GM12878 (cell line): ENCODE results near the gene FKBP2. TPM values are rescaled to one million over a fixed set of nuclear protein-coding genes. Genes with fewer than 3 reads are reported as not detected.
A peak's percentile ranks its signal among the peaks of the same experiment; 100 is the strongest.

ENCODE experiments used
- ATAC-seq: fragments of 200-7000 bp; cut with Tn5 transposase; 3 replicates; pipeline ENCODE4 v1.9.1; 2020; ENCODE audit warnings: mild to moderate bottlenecking, moderate library complexity
- BruUV-seq: library from RNA; stranded (reverse); fragments of 400-500 nt; replicated peaks from 2 replicates; lab custom pipeline; 2021; lab: Mats Ljungman, UMichigan
- CTCF ChIA-PET: fragments of 300-600 bp; sonication (Branson Sonifier 250); formaldehyde crosslinking; extraction: SDS; loops from one replicate; lab custom pipeline; 2021; ENCODE audit warnings: inconsistent platforms; lab: Yijun Ruan, JAX
- POLR2A ChIA-PET: fragments of 350-600 bp; formaldehyde crosslinking; extraction: SDS; loops from one replicate; lab custom pipeline; 2021; ENCODE audit warnings: inconsistent platforms; lab: Charles Lee
- RAD21 ChIA-PET: fragments of 300-600 bp; sonication (Branson Sonifier 250); formaldehyde crosslinking; loops from one replicate; lab custom pipeline; 2023; ENCODE audit warnings: antibody characterized with exemption; ENCODE audit not compliant: unreplicated experiment; lab: Charles Lee
- SMC1A ChIA-PET: fragments of 300-600 bp; sonication (Branson Sonifier 250); formaldehyde crosslinking; loops from one replicate; lab custom pipeline; 2023; ENCODE audit not compliant: unreplicated experiment, uncharacterized antibody; lab: Charles Lee
- DNase-seq: peaks from one replicate; pipeline ENCODE4 v3.0.0-alpha.2; 2011; ENCODE audit warnings: low read depth, low spot score
- FAIRE-seq: peaks from 3 replicates; lab custom pipeline; 2011; peaks lifted over from hg19 to GRCh38; lab: Jason Lieb, UNC
- H2AFZ ChIP-seq: 2 replicates; pipeline ENCODE4 v1.6.0; 2011; ENCODE audit warnings: low read depth, low read length, control low read depth; ENCODE audit not compliant: control insufficient read depth
- H3K27ac ChIP-seq: 2 replicates; pipeline ENCODE4 v1.5.1; 2011; ENCODE audit warnings: control low read depth; ENCODE audit not compliant: control insufficient read depth, insufficient read depth
- H3K27me3 ChIP-seq, 2 experiments: replicated peaks in 1 of 2; 2 replicates each; pipeline versions ENCODE4 v1.6.0 to v1.6.1; 2011; ENCODE audit warnings: low read length in 1 of 2; ENCODE audit not compliant: control insufficient read depth in 2 of 2, insufficient read depth in 2 of 2
- H3K36me3 ChIP-seq, 2 experiments: 2 replicates each; pipeline ENCODE4 v1.5.1; 2011; ENCODE audit warnings: low read length in 1 of 2; ENCODE audit not compliant: control insufficient read depth in 2 of 2, insufficient read depth in 2 of 2
- H3K4me1 ChIP-seq: 2 replicates; pipeline ENCODE4 v1.6.1; 2011; ENCODE audit warnings: mild to moderate bottlenecking, low read length, moderate library complexity, mixed read lengths; ENCODE audit not compliant: control insufficient read depth, insufficient read depth
- H3K4me2 ChIP-seq: 2 replicates; pipeline ENCODE4 v1.6.0; 2011; ENCODE audit warnings: control low read depth; ENCODE audit not compliant: control insufficient read depth, insufficient read depth
- H3K4me3 ChIP-seq: fragments of 200-600 bp; sonication (generic); 2 replicates; pipeline ENCODE4 v1.5.1; 2016
- H3K79me2 ChIP-seq: 2 replicates; pipeline ENCODE4 v1.6.0; 2011; ENCODE audit warnings: low read length; ENCODE audit not compliant: control insufficient read depth, insufficient read depth
- H3K9ac ChIP-seq: 2 replicates; pipeline ENCODE4 v1.8.0; 2011; ENCODE audit warnings: low read length, control low read depth, mixed read lengths; ENCODE audit not compliant: control insufficient read depth, insufficient read depth
- H3K9me3 ChIP-seq: replicated peaks from 3 replicates; pipeline ENCODE4 v1.5.1; 2011; ENCODE audit warnings: mild to moderate bottlenecking, low read length; ENCODE audit not compliant: control insufficient read depth, insufficient read depth
- H4K20me1 ChIP-seq: 2 replicates; pipeline ENCODE4 v1.6.0; 2011; ENCODE audit not compliant: control insufficient read depth, insufficient read depth
- ATF7 ChIP-seq: fragments of 450-650 bp; IDR thresholded peaks from 2 replicates; pipeline ENCODE4 v1.6.1; 2016; ENCODE audit warnings: low read depth, mild to moderate bottlenecking
- BACH1 ChIP-seq: fragments of 450-650 bp; IDR thresholded peaks from 2 replicates; pipeline ENCODE4 v1.6.1; 2017; ENCODE audit warnings: mild to moderate bottlenecking, borderline replicate concordance
- CREM ChIP-seq: IDR thresholded peaks from 2 replicates; pipeline ENCODE4 v1.6.1; 2014; ENCODE audit warnings: antibody characterized with exemption, low read depth
- EP300 ChIP-seq, 2 experiments: fragments of 150-350 bp in 1 of 2; IDR thresholded peaks; 2 replicates each; pipeline ENCODE4 v1.6.1; 2011 to 2012; ENCODE audit warnings: low read depth in 2 of 2, low read length in 2 of 2, borderline replicate concordance in 1 of 2, improper control_type of control experiment in 1 of 2, inconsistent platforms in 1 of 2; ENCODE audit not compliant: control insufficient read depth in 1 of 2
- PAX5 ChIP-seq: IDR thresholded peaks from 2 replicates; pipeline ENCODE4 v1.6.1; 2011; ENCODE audit warnings: low read depth, low read length, borderline replicate concordance
- POU2F2 ChIP-seq: IDR thresholded peaks from 3 replicates; pipeline ENCODE4 v1.6.1; 2011; ENCODE audit warnings: low read depth, mild to moderate bottlenecking, low read length, borderline replicate concordance
- SMAD5 ChIP-seq: IDR thresholded peaks from 2 replicates; pipeline ENCODE4 v1.6.1; 2016; ENCODE audit warnings: antibody characterized with exemption, low read depth
- ZSCAN29 ChIP-seq: fragments of 450-650 bp; IDR thresholded peaks from 2 replicates; pipeline ENCODE4 v1.6.1; 2017; ENCODE audit warnings: mild to moderate bottlenecking, moderate library complexity
- WGBS: methylation state at CpG from one replicate; pipeline ENCODE4 v1.1.6; 2016; ENCODE audit warnings: low lambda C conversion rate; ENCODE audit not compliant: insufficient replicate concordance, insufficient coverage; ENCODE audit errors: missing lambda C conversion rate; 5-methylcytosine and 5-hydroxymethylcytosine counted together
- in situ Hi-C: fragments of 300-500 bp; cut with MboI; formaldehyde crosslinking; loops from 9 replicates; pipeline ENCODE4 v1.14.3; 2018; ENCODE audit warnings: mixed read lengths
- intact Hi-C: fragments of 100-400 bp; cut with micrococcal nuclease; formaldehyde crosslinking; loops from one replicate; pipeline ENCODE4 v1.14.2; 2022; ENCODE audit not compliant: unreplicated experiment
- polyA plus RNA-seq, 11 experiments: library from polyadenylated mRNA; depleted of rRNA in 4 of 11; unstranded in 6 of 11; stranded (reverse) in 5 of 11; fragments of >200 nt; fragmentation: Nextera tagmentation in 4 of 11; fragmentation: Illumina TruSeq in 1 of 11; extraction: Ambion mirVana in 4 of 11; extraction: Trizol in 1 of 11; gene quantifications; 1 replicate in 1 of 11; 2 replicates in 10 of 11; pipeline versions ENCODE4 v1.2.1 to v1.2.3, GENCODE V29; 2011 to 2016; ENCODE audit warnings: inconsistent platforms in 2 of 11, missing spikeins in 2 of 11, low read depth in 1 of 11
- total RNA-seq, 4 experiments: library from RNA; depleted of rRNA in 3 of 4; stranded (reverse); fragments of >200 nt in 3 of 4; fragmentation: Illumina TruSeq in 1 of 4; extraction: Trizol in 1 of 4; gene quantifications; 2 replicates each; pipeline versions ENCODE4 v1.2.1 to v1.2.3, GENCODE V29; 2013 to 2021
- TF ChIP-seq, protein P1 (sequence below): fragments of 450-650 bp; IDR thresholded peaks from 2 replicates; pipeline ENCODE4 v1.6.1; 2017; ENCODE audit warnings: mild to moderate bottlenecking, moderate library complexity
- TF ChIP-seq, protein P2 (sequence below): IDR thresholded peaks from 2 replicates; pipeline ENCODE4 v1.6.1; 2011; ENCODE audit warnings: mild to moderate bottlenecking, low read depth, low read length, moderate library complexity; ENCODE audit not compliant: insufficient replicate concordance

FKBP2 gene
- total and polyA plus RNA-seq, 10 of the 15 experiments (the other 5 are each of a cell fraction or from before 2014, with no cell fraction given) = 1.8 to 99.7 (median 39.5) TPM

DNA sequence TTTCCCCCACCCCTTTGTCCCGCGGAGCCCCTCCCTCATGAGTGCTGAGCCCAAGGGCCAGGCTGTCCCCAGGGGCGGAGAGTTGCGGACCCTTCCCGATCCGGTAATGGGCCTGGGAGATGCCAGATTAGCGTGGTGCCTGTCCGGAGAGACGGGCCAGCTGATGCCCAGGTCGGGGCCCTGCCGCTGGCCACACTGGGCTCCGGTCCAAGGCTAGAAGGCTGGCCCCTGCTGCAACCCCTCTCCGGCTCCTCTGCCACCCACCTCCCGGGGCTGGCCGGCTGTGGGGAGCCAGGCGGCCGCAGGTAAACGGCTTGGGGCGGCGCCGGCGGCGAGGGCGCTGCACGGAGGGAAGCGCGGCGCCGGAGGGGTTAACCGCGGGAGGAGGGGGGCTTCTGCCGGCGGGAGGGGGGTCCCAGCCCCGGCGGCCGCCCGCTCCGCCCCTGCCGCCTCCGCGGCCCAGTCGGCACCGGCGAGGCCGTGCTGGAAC lies 50.4 kb downstream of the FKBP2 start, which contains the start of gene KCNK4:
Gene KCNK4, plus strand, starts transcription at position 41 of the 490 bp plus-strand sequence. CDS start 1,717 bp downstream, outside the sequence.
- ATAC-seq = no peak
- Histone ChIP-seq H3K9ac (no peak within 1 kb of the TSS), H3K79me2 (no peaks in the 10 kb centered on the region), H3K4me3 (no peak within 1 kb of the TSS), H3K9me3 (no peaks in the 10 kb centered on the region), H4K20me1 (no peaks in the 10 kb centered on the region; the same call in 1 of the 2 replicates), H3K4me2 (peak within 1 kb of the TSS; percentile 48; the same call in 1 of the 2 replicates), H3K4me1 (peaks cover 2% of the 10 kb centered on the region), H3K27ac (no peak within 1 kb of the TSS), H3K27me3 (peaks cover 3 to 13% of the 10 kb centered on the region in 2 experiments), H2AFZ (no peak within 1 kb of the TSS)
- no TSS peak for BruUV-seq
- no peak for DNase-seq
- ChIA-PET CTCF (no interaction called here), POLR2A (no interaction called here), SMC1A (no interaction called here)
- in situ Hi-C loops = no loop called here
- no peak for FAIRE-seq
- TF ChIP-seq ZSCAN29 = no peak
- TF ChIP-seq ATF7 = no peak
- no peak for TF ChIP-seq POU2F2
- TF ChIP-seq CREM = no peak
- no peak for TF ChIP-seq SMAD5
- TF ChIP-seq, all 136 proteins: peak for 0
- WGBS = 20% methylated on average over 18 of the region's 45 CpGs
- peaks cover 0 to 2% of the 10 kb centered on the region in 2 experiments; a peak in 2 of 4 replicates for H3K36me3 ChIP-seq
- intact Hi-C loops = no loop called here
- RAD21 ChIA-PET = no interaction called here

DNA sequence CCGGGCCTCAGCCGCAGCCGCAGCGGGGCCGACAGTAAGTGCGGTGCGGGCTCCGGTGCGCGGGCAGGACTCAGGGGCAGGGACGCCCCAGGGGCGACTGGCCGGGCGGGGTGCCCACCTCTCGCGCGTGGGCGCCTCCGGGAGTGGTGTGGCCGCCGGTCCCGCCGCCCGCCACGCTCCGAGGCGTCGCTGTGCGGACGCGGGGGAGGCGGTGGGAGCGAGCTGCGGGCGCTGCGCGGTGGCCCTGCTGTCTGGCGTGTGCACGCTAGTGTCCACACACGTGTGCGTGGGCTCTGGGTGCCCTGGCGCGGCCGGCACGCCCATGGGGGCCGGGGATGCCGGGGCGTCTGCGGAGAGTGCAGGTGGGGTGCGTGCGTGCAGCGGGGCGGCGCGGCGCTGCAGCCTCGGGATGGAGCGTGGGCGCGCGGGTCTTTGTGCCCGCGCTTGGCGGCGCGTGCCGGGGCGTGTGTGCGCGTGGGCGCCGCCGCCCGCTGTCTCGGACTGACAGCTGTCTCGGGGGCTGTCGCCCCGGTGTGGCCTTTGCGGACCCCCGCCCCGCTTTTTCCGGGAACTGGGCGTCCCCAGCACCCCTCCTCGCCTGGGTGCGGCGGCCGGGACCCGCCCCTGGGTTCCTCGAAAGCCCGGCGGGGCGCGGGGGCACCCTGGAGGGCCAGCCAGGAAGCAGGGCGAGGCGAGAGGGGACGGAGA lies 51.0 kb downstream of the FKBP2 start:
- Histone ChIP-seq H3K27ac (no peak overlapping the region), H3K4me2 (peak overlapping the region; percentile 48; the same call in 1 of the 2 replicates), H3K4me1 (no peaks in the 10 kb centered on the region), H4K20me1 (no peaks in the 10 kb centered on the region; the same call in 1 of the 2 replicates), H3K9me3 (no peaks in the 10 kb centered on the region), H2AFZ (no peak overlapping the region), H3K4me3 (no peak overlapping the region), H3K27me3 (peaks cover 6 to 14% of the 10 kb centered on the region in 2 experiments), H3K36me3 (peaks cover 0 to 2% of the 10 kb centered on the region in 2 experiments; a peak in 2 of 4 replicates), H3K9ac (no peak overlapping the region), H3K79me2 (no peaks in the 10 kb centered on the region)
- in situ Hi-C loops = no loop called here
- no peak for FAIRE-seq
- intact Hi-C loops = no loop called here
- no TSS peak for BruUV-seq
- DNase-seq = no peak
- ATAC-seq = peak; percentile 20; the same call in 2 of the 3 replicates
- ChIA-PET POLR2A (no interaction called here), CTCF (interaction anchor here (0.8 to 1.9 kb wide), 2 partner anchors 10 to 13 kb away, joined by 3 to 10 read pairs; no protein-coding TSS in a partner anchor), SMC1A (no interaction called here), RAD21 (no interaction called here)
- WGBS = 3% methylated on average over 56 of the region's 96 CpGs
- TF ChIP-seq PAX5 = no peak
- TF ChIP-seq, protein P1, sequence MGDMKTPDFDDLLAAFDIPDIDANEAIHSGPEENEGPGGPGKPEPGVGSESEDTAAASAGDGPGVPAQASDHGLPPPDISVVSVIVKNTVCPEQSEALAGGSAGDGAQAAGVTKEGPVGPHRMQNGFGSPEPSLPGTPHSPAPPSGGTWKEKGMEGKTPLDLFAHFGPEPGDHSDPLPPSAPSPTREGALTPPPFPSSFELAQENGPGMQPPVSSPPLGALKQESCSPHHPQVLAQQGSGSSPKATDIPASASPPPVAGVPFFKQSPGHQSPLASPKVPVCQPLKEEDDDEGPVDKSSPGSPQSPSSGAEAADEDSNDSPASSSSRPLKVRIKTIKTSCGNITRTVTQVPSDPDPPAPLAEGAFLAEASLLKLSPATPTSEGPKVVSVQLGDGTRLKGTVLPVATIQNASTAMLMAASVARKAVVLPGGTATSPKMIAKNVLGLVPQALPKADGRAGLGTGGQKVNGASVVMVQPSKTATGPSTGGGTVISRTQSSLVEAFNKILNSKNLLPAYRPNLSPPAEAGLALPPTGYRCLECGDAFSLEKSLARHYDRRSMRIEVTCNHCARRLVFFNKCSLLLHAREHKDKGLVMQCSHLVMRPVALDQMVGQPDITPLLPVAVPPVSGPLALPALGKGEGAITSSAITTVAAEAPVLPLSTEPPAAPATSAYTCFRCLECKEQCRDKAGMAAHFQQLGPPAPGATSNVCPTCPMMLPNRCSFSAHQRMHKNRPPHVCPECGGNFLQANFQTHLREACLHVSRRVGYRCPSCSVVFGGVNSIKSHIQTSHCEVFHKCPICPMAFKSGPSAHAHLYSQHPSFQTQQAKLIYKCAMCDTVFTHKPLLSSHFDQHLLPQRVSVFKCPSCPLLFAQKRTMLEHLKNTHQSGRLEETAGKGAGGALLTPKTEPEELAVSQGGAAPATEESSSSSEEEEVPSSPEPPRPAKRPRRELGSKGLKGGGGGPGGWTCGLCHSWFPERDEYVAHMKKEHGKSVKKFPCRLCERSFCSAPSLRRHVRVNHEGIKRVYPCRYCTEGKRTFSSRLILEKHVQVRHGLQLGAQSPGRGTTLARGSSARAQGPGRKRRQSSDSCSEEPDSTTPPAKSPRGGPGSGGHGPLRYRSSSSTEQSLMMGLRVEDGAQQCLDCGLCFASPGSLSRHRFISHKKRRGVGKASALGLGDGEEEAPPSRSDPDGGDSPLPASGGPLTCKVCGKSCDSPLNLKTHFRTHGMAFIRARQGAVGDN = no peak
- TF ChIP-seq, protein P2, sequence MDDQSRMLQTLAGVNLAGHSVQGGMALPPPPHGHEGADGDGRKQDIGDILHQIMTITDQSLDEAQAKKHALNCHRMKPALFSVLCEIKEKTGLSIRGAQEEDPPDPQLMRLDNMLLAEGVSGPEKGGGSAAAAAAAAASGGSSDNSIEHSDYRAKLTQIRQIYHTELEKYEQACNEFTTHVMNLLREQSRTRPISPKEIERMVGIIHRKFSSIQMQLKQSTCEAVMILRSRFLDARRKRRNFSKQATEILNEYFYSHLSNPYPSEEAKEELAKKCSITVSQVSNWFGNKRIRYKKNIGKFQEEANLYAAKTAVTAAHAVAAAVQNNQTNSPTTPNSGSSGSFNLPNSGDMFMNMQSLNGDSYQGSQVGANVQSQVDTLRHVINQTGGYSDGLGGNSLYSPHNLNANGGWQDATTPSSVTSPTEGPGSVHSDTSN = no peak
- TF ChIP-seq BACH1 = no peak
- no peak for TF ChIP-seq ATF7
- TF ChIP-seq EP300 (IDR thresholded peaks at IDR 0.05; ENCODE audit: borderline replicate concordance in 1 of 2, control insufficient read depth in 1 of 2, low read depth in 2 of 2, low read length in 2 of 2) = no peak
